GM10248 (cell line): ENCODE results near the gene SLBP.

Source experiments
- CTCF ChIA-PET: fragments of 300-600 bp; sonication (Branson Sonifier 250); formaldehyde crosslinking; extraction: SDS; loops from one replicate; lab custom pipeline; 2021; ENCODE audit warnings: antibody characterized with exemption; lab: Yijun Ruan, JAX
- POLR2A ChIA-PET: fragments of 350-650 bp; sonication (Branson Sonifier 250); formaldehyde crosslinking; extraction: SDS; loops from one replicate; lab custom pipeline; 2020; ENCODE audit warnings: antibody characterized with exemption; lab: Yijun Ruan, JAX
- DNase-seq: peaks from one replicate; pipeline ENCODE4 v3.0.0; 2012; ENCODE audit errors: extremely low spot score
- TF ChIP-seq, protein P1 (sequence below): IDR thresholded peaks from 2 replicates; pipeline ENCODE4 v1.5.1; 2012; ENCODE audit warnings: mild to moderate bottlenecking, low read depth; ENCODE audit errors: extremely low read depth, missing control alignments, control extremely low read depth

Gene SLBP

DNA sequence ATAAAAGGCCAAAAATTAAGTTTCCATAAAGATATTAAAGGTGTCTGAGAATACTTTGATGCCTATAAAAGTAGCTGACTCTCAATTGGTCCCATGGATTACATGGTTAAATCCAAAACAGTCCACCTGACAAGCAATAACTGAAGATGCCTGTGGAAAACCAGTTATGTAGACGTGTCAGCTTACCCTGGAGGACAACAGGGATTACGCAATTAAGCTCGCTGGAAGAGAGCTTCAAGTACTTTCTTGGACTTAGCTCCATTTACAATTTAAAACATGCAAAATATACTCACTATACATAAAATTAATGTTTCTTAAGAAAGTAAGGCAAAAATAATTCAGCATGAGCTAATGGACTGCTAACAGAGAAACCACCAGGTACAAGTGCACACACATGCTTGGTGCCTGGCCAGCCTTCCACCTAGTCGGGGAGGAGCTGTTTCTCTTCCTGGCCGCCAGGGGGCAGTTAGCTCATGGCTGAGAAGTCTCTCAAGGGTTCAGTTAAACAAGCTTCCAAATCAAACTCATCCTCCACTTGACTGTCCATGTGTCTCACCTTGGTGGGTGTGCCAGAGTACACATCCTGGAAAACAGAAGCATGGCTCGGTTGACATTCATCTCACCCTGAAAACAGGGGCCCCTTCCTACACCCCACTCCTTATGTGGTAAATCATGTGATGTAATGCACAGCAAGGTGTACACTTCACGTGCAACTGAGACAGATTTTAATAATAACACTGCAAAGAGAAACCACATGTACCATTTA lies 18.8 kb downstream of the SLBP start:
- ChIA-PET CTCF (interaction anchor here (0.7 to 10.6 kb wide), 34 partner anchors 8 to 1155 kb away, joined by 3 to 374 read pairs (median 4); partner anchors contain the start of genes FAM53A, LETM1, SLBP and TACC3), POLR2A (interaction anchor here (0.9 to 1.1 kb wide), 3 partner anchors 16 to 28 kb away, joined by 3 to 9 read pairs (median 5); partner anchors contain the start of genes SLBP, TACC3 and TMEM129)
- DNase-seq, result peak; percentile 77
- TF ChIP-seq, protein P1, sequence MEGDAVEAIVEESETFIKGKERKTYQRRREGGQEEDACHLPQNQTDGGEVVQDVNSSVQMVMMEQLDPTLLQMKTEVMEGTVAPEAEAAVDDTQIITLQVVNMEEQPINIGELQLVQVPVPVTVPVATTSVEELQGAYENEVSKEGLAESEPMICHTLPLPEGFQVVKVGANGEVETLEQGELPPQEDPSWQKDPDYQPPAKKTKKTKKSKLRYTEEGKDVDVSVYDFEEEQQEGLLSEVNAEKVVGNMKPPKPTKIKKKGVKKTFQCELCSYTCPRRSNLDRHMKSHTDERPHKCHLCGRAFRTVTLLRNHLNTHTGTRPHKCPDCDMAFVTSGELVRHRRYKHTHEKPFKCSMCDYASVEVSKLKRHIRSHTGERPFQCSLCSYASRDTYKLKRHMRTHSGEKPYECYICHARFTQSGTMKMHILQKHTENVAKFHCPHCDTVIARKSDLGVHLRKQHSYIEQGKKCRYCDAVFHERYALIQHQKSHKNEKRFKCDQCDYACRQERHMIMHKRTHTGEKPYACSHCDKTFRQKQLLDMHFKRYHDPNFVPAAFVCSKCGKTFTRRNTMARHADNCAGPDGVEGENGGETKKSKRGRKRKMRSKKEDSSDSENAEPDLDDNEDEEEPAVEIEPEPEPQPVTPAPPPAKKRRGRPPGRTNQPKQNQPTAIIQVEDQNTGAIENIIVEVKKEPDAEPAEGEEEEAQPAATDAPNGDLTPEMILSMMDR, result peak; percentile 87

DNA sequence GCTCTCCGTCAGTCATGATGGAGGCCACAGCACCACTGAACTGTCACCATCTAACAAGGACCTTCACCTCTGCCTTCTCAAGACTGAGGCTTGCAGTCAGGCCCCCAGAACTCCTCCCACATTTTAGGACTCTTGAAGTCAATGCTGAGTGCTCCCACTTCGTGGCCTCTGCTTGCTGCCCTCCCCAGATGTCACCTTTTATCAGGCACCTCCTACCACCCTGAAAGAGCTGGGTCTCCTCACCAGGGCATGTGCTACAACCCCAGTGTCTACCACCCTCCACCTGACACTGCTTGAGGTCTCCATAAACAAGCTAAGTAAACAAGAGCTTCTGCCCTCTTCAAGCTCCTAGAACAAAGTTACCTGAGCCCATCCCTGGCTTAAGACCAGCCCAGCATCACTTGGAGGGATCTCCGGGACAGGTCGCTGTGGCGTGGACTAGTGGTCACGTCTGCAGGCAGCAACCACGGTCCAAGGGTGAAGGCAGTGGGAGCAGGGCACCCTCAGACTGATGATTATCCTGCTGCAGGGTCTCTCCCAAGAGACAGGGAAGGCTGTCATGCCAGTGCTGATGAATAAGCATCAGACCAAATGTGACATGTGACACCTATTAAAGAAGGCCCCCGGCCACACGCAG lies 20.3 kb downstream of the SLBP start:
- TF ChIP-seq, protein P1, result no peak
- POLR2A ChIA-PET, result no interaction called here
- CTCF ChIA-PET, result interaction anchor here (1.4 to 10.6 kb wide), 7 partner anchors 11 to 118 kb away, joined by 3 to 374 read pairs (median 22); partner anchors contain the start of genes SLBP, TACC3 and TMEM129
- DNase-seq, result no peak

DNA sequence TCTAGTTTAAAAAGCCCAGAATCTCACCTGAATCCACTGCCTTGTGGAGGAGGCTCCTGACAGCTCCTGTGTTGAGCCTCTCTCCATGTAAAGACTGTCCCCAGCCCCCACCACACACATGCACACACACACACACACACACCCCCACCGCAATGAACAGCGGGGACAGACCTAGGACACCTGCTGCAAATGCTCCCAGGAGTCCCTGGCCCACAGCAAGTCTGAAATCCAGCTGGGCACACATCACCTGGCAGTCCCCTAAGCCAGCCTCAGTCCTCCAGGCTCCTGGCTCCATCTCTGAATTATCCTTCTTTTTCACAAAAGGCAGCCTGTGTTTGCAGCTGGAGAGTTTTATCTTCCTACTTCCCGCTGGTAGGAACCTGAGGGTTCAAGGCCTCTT lies 21.4 kb downstream of the SLBP start:
- ChIA-PET POLR2A (no interaction called here), CTCF (interaction anchor here (1.4 to 10.6 kb wide), 4 partner anchors 12 to 44 kb away, joined by 3 to 374 read pairs (median 112); partner anchors contain the start of genes SLBP, TACC3 and TMEM129)
- no peak for DNase-seq
- TF ChIP-seq, protein P1, result no peak

DNA sequence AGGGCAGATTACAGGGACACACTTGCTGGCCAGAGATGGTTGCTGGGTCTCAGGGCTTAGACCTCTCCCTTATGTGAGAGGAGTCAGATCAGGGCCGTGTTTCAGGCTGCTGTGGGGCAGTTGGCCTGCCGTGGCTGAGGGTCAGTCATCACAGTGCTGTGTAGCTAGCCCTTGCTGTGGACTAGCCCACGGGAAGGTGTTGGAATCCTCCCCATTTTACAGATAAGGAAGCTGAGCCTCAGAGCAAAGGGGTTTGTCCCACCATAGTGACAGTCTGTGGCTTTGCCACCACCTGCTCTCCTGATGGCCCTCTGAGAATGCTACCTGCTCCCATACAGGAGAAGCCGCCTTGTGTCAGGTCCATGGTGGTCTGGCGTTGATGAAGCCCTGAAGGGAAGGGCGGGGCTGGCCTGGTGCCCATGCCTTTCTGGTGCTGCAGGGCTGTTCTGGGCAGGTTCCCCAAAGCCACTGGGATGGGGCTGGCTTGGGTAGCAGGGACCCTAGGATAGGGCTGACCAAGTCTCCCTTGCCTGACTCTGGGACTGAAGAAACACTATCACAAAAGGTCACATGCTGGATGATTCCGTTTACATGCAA lies 25.6 kb downstream of the SLBP start:
- POLR2A ChIA-PET, result interaction anchor here (0.7 to 1.1 kb wide), 2 partner anchors 22 to 952 kb away, joined by 5 to 7 read pairs; no protein-coding TSS in a partner anchor
- CTCF ChIA-PET, result no interaction called here
- TF ChIP-seq, protein P1, result no peak
- DNase-seq, result no peak

DNA sequence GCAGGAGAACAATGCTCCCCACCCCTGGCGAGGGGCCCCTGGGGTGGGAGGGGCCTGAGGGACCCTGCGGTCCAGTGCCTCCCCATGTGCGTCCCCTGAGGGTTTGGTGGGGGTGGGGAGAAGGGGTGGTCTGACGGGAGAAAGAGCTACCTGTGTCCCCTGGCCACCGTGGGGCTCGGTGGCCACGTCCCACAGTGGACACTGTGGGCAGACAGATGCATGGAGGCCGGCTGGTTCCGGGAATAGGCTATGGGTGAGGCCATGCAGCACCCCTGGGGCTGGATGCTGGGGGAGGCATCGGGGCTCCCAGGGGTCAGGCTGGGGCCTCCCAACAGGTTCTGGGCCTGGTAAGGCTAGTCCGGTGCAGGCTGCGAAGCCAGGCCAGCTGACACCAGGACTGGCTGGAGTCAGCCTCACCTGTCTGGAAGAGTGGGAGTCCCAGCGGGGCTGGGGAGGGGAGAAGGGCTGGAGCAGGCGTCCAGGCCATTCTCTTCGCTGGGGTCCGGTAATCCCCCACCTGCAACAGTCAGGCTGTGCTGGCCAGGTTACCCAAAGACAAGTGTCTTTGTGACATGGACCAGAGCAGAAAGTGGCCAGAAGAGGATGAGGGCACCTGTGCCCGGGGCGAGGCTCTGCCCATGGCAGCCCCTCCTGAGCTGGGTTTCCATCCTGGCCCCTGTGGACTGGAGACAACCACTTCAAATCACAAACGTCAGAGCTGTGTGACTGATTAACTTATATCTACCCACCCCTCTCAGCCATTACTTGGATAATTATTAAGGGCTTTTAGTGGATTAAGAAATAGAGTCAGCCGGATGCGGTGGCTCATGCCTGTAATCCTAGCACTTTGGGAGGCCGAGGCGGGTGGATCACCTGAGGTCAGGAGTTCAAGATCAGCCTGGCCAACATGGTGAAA lies 26.6 kb downstream of the SLBP start:
- POLR2A ChIA-PET, result no interaction called here
- CTCF ChIA-PET, result interaction anchor here (1.0 kb wide), 1 partner anchor 8 kb away, joined by 4 read pairs; no protein-coding TSS in a partner anchor
- no peak for DNase-seq
- TF ChIP-seq, protein P1, result no peak
